Stimulated activated CD8-positive, alpha-beta memory T cell treated with anti-CD3 and anti-CD28 coated beads, Interleukin-7, amount 100 ng/mL, for 48 hours (primary cell): Measurements from ENCODE around the gene SLC1A4.
"Not testable (repeated sequence)": the region's sequence is repeated elsewhere in the genome, so short reads cannot be mapped to it uniquely, and the experiment has no call there.

ENCODE experiments used
- DNase-seq, 2 donors: peaks; one replicate each; pipeline ENCODE4 v3.0.0-alpha.2; 2020; ENCODE audit warnings: low read depth in 1 of 2; ENCODE audit errors: extremely low read depth in 1 of 2

Gene SLC1A4

DNA sequence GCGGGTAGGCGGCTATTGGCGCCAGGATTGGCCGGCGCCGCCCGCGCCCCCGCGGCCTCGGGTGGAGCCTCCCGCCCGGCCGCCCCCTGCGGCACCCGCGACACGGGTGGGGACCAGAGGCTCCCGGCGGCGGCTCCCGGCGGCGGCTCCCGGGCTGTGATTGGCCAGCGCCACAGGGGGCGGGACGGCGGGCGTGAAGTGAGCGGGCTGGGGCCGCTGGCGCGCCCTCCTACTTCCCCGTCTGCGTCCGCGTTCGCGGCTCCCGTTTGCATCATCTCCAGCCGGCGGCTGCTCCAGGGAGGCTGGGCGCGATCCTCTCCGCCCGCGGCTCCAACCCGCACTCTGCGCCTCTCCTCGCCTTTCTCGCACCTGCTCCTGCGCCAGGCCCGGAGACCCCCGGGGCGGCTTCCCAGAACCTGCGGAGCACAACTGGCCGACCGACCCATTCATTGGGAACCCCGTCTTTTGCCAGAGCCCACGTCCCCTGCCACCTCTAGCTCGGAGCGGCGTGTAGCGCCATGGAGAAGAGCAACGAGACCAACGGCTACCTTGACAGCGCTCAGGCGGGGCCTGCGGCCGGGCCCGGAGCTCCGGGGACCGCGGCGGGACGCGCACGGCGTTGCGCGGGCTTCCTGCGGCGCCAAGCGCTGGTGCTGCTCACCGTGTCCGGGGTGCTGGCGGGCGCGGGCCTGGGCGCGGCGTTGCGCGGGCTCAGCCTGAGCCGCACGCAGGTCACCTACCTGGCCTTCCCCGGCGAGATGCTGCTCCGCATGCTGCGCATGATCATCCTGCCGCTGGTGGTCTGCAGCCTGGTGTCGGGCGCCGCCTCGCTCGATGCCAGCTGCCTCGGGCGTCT is at the start of gene SLC1A4:
SLC1A4 (plus strand) TSS at position 274 of the 856 bp plus-strand sequence; CDS start at position 519, 245 bp downstream.
- DNase-seq: peak; percentile 71 to 77

DNA sequence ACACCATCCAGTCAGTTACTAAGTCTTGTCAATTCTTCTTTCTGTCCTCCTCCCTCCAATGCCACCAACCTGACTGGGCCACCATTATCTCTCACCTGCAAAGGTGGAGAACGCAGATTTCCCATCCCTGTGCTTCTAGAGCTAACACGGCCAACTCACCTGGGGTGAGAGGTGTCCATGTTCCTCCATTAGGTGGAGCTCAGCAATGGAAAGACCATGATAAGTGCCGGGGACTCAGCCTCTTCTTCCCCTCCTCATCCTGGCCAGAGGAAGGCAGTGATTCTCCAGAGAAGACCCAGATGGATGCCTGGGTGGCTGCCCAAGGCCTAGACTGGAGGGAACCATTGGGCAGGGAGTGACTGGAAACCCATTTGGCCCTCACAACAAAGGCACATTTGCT is 48.1 kb upstream of the SLC1A4 start:
- DNase-seq: no peak

DNA sequence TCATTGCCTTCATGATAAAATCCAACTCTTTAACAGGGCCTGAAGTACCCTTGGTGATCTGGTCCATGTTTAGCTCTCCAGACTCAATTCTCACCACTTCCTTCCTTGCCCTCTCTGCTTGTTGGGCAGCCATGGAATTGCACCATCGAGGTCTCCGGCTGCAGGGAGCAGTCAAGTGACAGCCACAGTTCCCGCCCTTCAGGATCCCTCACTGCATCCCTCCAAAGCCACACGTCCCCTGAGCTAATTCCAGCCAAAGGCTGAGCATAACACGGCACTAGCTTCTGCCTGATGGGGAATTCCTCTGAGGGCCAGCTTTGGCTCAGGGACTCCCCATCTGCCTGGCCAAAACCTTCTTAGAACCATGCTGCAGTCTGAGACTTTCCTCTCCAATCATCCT is 47.4 kb upstream of the SLC1A4 start:
- DNase-seq: no peak

DNA sequence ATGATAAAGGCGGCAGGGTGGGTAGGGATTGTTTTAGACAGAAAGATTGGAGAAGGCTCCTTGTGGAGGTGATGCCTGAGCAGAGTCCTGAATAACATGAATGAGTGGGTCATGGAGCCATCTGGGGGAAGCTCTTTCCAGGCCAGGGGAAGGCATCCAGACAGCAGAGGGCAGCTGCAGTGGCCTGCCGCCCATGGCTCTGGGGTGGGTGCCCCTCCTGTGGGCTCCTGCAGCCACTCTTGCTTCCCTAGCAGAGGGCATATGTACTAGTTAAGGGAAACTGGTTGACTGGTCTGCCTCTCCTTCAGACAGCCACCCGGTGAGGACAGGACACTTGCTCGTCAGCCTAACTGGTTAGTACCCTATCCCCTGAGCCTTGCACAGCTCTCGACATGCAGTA is 46.5 kb upstream of the SLC1A4 start:
- DNase-seq: no peak

DNA sequence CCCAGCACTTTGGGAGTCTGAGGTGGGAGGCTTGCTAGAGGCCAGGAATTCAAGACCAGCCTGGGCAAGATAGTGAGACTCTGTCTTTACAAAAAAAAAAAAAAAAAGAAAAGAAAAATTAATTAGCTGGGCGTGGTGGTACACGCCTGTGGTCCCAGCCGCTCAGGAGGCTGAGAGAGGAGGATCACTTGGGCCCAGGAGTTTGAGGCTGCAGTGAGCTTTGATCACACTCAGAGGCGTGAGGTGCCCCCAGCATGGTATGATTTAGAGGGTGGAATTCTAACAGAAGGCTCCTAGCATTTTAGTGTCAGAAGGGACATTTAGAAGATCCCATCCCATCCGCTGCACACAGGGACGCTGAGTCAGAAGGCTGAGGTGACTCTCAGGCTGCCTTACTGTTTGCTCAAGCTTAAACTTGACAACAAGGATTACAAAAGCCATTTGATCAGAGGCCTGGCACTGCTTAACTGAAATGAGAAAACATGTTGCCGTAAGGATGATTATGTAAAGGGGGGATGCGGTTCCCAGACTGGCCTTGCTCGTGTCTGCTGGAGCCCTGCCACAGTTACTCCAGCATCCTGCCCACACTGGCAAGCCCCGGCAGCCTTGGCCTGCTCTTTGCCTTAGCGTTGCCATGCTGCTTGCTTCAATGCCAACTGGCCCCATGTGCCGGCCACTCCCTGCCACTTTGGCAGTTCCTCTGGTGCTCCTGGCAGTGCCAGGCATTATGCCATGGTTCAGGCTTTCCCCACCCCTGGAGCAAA is 45.6 kb upstream of the SLC1A4 start:
- DNase-seq: no peak

DNA sequence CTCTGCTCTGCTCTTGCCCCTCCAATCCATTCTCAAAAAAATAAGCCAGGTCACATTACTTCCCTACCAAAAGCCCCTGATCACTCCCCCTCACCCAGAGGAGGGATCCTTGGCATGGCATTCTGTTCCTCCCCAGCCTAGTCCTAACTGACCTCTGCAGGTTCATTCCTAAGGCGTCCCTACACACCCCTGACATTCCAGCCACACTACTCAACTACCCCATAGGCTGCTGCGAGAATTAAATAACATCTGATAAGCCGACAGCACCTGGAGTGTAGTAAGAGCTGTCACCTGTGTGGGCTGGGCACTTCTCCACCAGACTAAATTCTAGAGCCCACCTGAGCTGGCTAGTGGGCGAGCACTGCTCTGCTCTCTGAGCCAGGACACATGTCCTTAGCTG is 44.7 kb upstream of the SLC1A4 start:
- no peak for DNase-seq

DNA sequence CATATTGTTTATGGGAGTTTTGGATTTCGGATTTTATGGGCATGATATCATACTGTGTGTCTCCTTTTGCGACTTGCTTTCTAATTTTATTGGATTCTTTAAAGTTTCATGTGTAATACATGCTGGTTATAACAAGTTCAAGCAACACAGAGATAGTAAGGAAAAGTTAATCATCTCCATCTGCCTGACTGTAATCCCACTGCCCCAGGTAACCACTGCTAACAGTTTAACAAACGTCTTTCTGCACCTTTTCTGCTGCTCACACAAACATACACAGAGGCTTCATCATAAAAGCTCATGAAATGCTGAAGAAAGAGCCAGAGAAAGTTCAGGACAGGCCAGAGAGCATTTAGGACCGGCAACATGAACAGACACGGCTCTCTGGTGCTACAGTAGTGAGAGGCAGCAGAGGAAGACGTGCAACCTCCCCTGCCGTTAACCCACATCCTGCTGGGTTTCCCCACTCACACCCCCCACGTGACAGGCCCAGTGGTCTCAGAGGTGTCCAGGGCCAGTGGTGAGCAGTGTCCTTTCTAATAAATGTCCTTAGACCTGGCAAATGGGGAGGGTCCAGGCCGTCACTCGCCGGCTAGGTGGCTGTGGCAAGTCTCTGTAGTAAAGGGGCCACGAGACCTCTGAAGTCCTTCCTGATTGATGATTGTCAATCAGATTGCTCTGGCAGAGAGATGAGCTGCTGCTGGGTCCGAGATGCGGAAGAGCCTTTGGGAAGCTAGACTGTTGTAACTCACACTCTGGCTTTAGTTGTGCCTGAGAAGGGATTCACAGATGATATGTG is 43.0 kb upstream of the SLC1A4 start:
- DNase-seq: peak; percentile 43 to 59

DNA sequence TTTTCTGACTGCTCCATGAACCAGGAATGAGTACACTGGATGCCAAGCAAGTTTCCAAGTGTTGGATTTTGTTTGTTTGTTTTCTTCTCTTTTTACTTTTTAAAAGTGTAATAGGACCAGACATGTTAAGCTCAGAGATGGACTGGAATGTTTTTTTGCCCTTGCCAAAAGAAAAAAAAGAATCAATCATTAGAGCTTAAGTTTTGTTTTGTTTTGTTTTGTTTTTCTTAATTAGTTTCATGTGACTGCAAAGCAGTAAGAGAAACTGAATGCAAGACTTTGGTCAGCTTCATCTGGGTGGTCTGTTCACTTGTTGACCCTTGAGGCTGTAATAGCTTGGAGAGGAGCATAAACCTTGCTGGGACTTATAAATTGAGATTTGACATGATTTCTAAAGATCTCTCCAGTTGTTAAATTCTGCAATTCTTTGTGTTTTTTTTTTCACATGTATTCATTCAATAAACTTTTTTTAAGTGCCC is 42.4 kb upstream of the SLC1A4 start:
- no peak for DNase-seq

DNA sequence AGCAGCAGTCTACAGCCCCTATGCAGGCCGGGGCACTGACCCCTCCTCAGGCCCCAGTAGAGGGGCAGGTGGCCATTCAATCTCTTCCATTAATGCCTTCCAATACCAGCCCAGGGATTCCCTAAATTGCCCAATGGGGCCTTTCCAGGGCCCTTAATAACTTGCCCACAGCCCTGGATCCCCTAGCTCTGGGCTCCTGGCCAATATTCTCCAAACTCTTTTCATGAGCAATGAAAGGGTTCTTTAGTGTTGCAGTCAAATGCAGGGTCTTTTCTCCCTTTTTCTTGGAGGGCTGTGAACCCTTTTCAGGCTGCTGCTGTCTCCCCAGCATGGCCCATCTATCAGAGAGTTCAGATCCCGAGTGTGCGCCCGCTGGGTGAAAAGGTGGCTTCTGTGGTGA is 41.3 kb upstream of the SLC1A4 start:
- DNase-seq: no peak

DNA sequence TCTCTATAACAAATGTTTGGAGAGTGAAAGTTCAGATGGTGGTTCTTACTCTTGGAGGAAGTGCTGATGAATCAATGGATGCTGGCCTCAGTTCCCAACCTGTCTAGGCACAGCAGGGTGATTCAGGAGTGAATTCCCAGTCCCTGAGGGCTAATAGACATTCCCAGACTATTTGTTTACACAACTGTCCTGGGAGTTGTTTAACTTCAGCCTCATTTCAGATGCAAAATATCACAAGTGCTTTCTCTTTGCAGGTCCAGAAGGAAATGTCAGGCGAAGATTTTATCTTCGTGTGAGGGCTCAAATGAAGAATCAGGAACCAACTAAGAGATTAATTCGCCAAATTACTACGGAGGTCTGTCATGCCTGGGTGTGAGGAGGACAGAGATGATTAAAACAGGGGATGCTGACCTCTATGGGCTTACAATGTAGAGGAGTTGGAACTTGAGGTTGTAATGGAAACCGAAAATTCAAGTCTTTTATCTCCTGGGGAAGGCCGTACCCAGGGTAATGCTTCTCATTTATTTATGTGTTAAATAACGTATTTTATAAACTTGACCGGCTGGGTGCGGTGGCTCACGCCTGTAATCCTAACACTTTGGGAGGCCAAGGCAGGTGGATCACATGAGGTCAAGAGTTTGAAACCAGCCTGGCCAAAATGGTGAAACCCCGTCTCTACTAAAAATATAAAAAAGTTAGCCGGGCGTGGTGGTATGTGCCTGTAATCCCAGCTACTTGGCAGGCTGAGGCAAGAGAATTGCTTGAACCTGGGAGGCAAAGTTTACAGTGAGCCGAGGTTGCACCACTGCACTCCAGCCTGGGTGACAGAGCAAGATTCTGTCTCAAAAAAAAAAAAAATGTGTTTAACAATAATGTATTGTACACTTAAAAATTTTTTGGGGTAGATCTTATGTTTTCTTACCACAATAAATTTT is 38.7 kb upstream of the SLC1A4 start:
- no peak for DNase-seq

DNA sequence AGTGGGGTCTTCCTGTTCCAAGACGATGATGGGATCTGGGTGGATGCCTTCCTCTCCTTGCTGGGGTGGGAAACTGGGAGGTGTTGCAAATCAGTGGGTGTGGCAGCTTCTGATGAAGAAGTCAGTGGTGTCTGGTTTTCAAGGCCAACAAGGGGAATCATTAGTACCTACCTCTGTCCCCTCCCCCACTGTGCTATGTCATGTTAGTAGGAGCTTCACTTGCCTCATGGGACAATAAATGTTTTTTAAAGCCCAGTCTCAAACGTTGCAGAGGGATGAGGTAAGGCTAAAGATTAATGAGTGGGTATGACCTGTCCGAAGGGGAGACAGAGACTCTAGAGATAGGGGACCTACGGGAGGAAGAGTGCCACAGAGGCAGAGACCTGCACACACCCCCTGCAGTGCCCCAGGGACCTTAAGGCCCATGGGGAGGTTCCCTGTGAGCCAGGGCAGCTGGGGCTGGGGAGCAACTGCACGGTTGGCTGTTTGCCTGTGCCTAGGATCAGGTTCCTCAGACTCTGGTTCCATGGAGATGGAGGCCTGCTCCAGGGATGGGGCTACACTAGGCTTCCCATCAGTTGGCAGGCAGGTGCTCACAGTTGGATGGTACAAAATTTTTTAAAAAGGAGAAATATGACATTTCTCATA is 37.8 kb upstream of the SLC1A4 start:
- DNase-seq: no peak

DNA sequence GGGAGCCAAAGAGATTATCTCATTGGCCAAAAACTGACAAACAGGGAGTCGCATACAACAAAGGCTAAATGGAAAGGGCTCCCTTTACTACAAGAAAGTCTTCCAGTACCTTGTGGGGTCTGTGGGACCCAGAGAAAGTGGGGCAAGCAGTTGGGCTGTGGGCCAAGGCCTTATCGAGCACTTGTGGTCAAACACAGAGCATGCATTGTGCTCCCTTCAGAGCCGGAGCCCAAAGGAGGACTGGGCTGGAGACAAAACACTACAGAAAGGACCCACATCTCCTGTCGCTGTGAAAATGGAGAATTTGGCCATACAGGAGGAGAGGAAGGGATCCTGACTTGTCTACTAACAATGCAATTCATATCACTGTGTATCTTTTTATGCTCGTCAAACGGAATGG is 37.1 kb upstream of the SLC1A4 start:
- DNase-seq: no peak

DNA sequence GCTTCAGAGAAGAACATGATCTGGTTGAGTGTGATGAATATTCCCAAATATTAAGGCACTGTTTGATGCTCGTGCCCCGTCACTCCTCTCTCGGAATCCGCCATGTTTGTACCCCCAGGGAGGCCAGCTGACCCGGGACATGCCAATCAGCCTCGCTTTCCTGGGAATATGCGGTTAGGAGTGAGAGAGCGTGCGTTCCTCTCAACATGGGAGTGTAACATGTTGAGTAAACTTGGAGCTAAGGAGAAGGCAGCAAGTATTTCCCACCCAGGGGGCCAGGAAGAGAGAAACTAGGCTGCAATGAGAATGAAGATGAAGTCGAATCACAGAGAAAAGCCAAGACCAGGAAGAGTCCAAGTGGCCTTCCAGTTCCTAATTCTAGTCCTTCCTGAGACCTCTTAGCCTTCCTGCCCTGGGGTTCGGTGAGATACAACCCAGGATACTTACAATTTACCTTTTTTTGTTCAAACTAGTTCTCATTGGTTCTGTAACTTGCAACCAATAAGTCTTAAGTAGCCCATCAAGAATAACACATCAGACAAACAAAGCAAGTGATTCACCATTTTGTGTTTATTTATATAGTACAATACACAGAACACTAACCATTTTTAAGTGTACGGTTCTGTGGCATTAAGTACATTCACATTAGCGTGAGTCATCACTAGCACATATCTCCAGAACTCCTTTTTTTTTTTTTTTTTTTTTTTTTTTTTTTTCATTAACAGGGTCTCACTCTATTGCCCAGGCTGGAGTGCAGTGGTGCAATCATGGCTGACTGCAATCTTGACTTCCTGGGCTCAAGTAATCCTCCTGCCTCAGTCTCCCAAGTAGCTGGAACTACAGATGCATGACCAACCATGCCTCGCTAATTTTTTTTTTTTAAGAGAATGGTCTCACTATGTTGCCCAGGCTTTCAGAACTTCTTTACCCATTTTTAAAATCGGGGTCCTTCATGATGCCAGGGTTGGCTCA is 36.4 kb upstream of the SLC1A4 start:
- no peak for DNase-seq

DNA sequence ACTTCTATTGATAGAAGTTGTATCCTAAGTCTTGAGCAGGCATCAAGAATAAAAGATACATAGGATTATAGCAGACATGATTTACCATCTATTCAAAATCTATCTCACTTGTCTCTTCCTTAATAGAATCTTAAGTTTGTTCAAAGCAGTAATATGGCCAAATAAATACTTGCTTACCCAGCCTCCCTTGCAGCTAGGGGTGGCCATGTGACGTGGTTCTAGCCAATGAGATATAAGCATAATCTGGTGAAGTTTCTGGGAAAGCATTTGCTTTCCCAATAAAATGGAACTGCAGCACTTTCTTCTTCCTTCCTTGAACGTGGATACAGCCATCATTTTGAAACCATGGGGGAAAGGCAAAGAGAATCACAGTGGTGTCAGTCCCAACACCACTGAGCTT is 33.7 kb upstream of the SLC1A4 start:
- DNase-seq: no peak

DNA sequence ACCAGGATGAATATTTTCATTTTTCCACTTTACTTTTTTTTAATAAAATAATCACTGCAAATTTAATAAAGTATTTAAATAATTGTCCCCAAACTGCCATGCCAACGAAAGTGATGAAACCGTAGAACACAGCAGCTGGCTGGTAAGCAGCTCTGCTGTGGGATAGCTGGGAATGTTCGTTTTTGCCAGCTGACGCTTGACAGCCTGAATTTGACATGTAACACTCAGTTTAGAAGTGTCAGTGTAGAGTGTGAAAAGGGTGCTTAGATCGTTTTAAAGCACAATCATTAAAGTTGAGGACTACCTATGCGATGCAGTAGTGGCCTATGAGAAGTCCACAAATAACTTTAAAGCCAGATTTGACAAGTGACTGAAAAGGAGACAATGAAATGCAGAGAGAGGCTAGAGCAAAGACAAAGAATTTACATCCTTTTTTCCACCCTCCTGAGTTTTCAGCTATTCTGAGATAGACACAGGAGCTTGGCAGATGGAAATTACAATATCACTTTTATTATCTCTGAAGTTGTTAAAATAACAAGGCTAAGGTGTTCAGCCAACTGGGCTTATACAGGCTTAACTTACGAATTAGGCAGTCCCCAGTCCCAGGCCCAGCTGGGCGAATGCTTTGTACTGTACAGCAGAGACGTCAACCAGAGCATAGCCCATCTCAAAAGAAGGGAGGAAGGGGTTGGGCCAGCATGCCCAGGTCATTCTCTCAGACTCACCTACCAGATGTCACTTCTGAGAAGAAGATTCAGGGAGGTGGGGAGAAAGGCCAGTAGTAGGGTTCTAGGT is 31.9 kb upstream of the SLC1A4 start:
- no peak for DNase-seq

DNA sequence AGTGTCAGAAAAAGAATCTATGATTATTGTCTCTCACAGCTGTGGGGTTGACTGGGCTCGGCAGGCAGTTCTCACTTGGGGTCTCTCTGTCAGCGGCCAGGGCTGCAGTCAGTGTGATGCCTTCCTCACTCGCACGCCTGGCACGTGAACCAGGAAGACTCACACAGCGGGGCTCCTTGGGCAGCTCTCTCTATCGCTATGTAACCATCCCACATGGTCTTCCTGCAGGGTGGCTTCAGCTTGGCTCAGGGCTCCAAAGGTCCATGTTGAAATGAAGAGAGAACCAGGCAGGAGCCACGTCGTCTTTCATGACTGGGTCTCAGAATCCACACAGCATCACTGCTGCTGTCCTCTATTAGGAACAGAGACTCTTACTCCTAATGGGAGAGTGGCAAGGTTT is 30.6 kb upstream of the SLC1A4 start:
- DNase-seq: no peak

DNA sequence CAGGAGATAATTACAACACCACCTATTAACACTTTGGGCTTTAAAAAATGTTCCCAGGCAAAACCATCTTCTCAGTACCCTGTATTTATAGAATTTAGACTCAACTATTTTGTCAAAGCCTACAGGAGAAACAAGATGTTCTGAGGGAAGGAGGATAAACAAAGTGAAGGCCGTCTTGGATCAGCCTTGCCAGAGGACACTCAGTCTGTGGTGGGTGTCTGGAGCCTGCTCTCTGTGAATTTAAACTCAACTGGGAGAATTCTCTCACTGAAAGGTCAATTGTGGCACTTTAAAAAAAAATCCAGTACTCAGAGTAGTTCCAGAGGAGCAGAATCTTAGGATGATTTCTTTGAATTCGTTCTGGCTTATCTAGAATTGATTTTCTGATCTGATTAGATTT is 28.4 kb upstream of the SLC1A4 start:
- no peak for DNase-seq

DNA sequence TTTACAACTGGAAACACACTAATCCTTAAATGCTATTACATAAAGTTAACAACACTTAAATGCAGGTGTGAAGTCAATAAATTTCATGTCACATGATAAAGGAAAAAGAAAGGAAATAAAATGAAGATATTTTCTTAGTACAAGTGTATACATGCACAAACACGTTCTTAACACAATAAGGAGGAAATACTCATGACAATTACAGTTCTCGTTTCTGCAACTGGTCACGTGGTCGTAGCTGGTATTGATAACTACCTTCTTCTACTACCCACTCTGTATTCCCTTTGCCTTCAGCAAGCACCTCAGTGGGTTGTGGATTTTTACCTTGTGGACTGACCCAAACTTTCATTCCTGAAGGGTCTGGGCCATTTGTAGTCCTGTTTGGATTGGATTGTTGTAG is 26.1 kb upstream of the SLC1A4 start:
- not testable (repeated sequence) for DNase-seq
